Measurements from ENCODE around the gene AGBL1. TPM values are rescaled to one million over a fixed set of nuclear protein-coding genes. Genes with fewer than 3 reads are reported as not detected.

AGBL1 gene
- total RNA-seq, 1 experiment from 2014 or later = not detected

DNA sequence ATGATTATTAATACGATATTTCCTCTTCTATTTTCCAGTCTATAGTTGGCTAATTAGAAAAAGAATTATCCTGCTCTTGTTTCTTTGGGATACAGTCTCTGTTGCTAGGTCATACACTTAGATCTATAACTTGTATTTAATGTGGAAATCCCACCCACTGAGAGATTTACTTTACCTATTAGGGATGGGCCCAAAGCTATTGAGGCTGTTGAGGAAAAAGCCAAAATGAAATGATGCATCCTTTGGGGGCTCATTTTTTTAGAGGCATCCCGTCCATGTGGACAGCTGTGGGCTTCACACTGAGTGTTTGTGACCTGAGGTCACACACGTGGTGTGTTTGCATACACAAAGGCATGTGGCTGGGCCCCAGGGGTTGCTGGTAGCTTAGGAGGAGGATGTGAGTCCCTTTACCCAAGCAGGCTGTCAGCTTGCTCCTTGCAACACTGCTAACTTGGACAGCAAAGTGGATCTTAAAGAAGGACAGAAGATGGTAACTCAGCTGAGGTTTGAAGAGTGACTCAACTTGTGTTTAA is 477.4 kb downstream of the AGBL1 start:
- H3K4me2 ChIP-seq (ENCODE audit: insufficient read depth, insufficient read length, low read length) = no peak overlapping the region
- no CpG with 5 or more reads among the region's 3 CpGs for WGBS (ENCODE audit: extremely low coverage, insufficient read length, low lambda C conversion rate)
- H4K20me1 ChIP-seq (ENCODE audit: control insufficient read depth, insufficient read depth, insufficient read length) = no peaks in the 10 kb centered on the region
- TF ChIP-seq CTCF (conservative IDR thresholded peaks at IDR 0.05) = no peak
- Mint-ChIP-seq H3K36me3 (ENCODE audit: insufficient read depth in 1 of 3, low read depth in 3 of 3) (peaks cover 0 to 4% (median 3%) of the 10 kb centered on the region in 3 experiments; a peak in 2 of 7 replicates), H3K4me1 (peaks cover 8 to 10% of the 10 kb centered on the region in 2 experiments), H3K27me3 (ENCODE audit: low read depth) (no peaks in the 10 kb centered on the region; the same call in 1 of the 2 replicates), H3K4me3 (no peak overlapping the region), H3K27ac (no peak overlapping the region), H3K9me3 (peaks cover 3 to 13% of the 10 kb centered on the region in 2 experiments; a peak in 4 of 5 replicates)
- H3K14ac ChIP-seq (ENCODE audit: insufficient read depth, low read length) = no peak overlapping the region
- DNase-seq = no peak
- H3K56ac ChIP-seq (ENCODE audit: insufficient read length, low read depth, low read length) = no peak overlapping the region
- H2AK5ac ChIP-seq (ENCODE audit: insufficient read length, low read length) = no peak overlapping the region
- no peak overlapping the region for H4K5ac ChIP-seq (ENCODE audit: insufficient read length, low read depth, low read length)
- no peaks in the 10 kb centered on the region for H3K79me2 ChIP-seq (ENCODE audit: insufficient read depth, low read length)
- H3K9me3 ChIP-seq (ENCODE audit: control insufficient read depth, low read depth, low read length) = no peaks in the 10 kb centered on the region
- H3K4ac ChIP-seq (ENCODE audit: low read depth, low read length) = no peak overlapping the region
- no peak overlapping the region for H3K23ac ChIP-seq (ENCODE audit: insufficient read length, low read depth, low read length)
- no peak overlapping the region for H2BK120ac ChIP-seq (ENCODE audit: low read depth, low read length, poor library complexity, severe bottlenecking)
- H4K8ac ChIP-seq (replicated peaks; ENCODE audit: insufficient read length, low read depth, low read length) = no peak overlapping the region
- H3K27ac ChIP-seq (ENCODE audit: insufficient read length, low read depth, low read length) = no peak overlapping the region
- H2BK12ac ChIP-seq (ENCODE audit: insufficient read length, low read depth, low read length) = no peak overlapping the region
- no peaks in the 10 kb centered on the region for H3K4me1 ChIP-seq (ENCODE audit: insufficient read depth, low read length)
- H3K23me2 ChIP-seq (ENCODE audit: insufficient read length, low read depth, low read length, poor library complexity, severe bottlenecking) = no peaks in the 10 kb centered on the region
- no peak overlapping the region for H3K18ac ChIP-seq (ENCODE audit: insufficient read length, low read depth, low read length)
- no peak overlapping the region for H3K9ac ChIP-seq (ENCODE audit: extremely low read depth, insufficient read length, low read length)
- no peak overlapping the region for H2BK20ac ChIP-seq (ENCODE audit: low read depth, low read length, poor library complexity, severe bottlenecking)
- no peak overlapping the region for H2BK5ac ChIP-seq (ENCODE audit: insufficient read length, low read length)
- no peak overlapping the region for H3T11ph ChIP-seq (ENCODE audit: low read length)
- H3K79me1 ChIP-seq (ENCODE audit: insufficient read depth, low read depth, low read length, poor library complexity, severe bottlenecking) = no peaks in the 10 kb centered on the region
- no peak overlapping the region for H4K91ac ChIP-seq (ENCODE audit: insufficient read length, low read depth, low read length)
- no peak overlapping the region for H2BK15ac ChIP-seq (ENCODE audit: low read depth, low read length)
- no peak overlapping the region for H2AFZ ChIP-seq (ENCODE audit: low read length)
- no peaks in the 10 kb centered on the region for H3K27me3 ChIP-seq (ENCODE audit: insufficient read depth, low read length)

Measured in H9 (cell line).